Measurements from ENCODE around the gene GPRIN2.

GPRIN2 gene

GRCh38 chr10:46549171-46550075 lies 7.0 kb downstream of the GPRIN2 start:
- no peak for DNase-seq (ENCODE audit: low read depth)
- no peak overlapping the region for H3K4me3 ChIP-seq (replicated peaks; ENCODE audit: low read depth, low read length)
- TF ChIP-seq, protein P1, sequence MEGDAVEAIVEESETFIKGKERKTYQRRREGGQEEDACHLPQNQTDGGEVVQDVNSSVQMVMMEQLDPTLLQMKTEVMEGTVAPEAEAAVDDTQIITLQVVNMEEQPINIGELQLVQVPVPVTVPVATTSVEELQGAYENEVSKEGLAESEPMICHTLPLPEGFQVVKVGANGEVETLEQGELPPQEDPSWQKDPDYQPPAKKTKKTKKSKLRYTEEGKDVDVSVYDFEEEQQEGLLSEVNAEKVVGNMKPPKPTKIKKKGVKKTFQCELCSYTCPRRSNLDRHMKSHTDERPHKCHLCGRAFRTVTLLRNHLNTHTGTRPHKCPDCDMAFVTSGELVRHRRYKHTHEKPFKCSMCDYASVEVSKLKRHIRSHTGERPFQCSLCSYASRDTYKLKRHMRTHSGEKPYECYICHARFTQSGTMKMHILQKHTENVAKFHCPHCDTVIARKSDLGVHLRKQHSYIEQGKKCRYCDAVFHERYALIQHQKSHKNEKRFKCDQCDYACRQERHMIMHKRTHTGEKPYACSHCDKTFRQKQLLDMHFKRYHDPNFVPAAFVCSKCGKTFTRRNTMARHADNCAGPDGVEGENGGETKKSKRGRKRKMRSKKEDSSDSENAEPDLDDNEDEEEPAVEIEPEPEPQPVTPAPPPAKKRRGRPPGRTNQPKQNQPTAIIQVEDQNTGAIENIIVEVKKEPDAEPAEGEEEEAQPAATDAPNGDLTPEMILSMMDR (IDR thresholded peaks at IDR 0.05; ENCODE audit: low read length, missing control alignments) = no peak

DNA sequence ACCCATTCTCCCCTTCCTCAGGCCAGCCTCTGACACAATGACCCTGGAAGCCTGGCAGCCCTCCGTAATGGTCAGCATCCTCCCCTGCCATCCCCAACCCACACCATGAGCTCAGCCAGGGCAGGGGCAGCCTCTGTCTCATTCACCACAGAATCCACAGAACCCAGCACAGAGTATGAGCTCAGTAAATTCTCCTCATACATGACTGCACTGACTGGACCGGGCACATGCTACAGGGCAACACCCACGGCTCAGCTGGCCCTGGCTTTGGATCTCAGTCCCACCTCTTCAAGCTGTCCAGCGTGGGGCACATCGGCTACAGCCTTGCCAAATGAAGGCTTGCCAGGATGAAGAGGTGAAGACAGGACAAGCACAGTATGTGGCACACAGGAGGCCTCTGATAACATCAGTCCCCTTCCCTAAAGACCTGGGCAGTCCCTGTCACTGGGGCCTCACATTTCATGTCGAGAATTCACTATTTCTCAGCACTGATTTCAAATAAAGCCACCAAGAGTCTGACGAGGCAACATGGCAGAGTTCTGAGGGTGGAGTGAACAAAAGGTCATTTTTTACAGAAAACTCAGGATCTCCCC lies 7.9 kb downstream of the GPRIN2 start:
- H3K4me3 ChIP-seq (replicated peaks; ENCODE audit: low read depth, low read length) = no peak overlapping the region
- no peak for DNase-seq (ENCODE audit: low read depth)
- TF ChIP-seq, protein P1 (IDR thresholded peaks at IDR 0.05; ENCODE audit: low read length, missing control alignments) = no peak

GRCh38 chr10:46547541-46548497 lies 8.6 kb downstream of the GPRIN2 start:
- no peak for DNase-seq (ENCODE audit: low read depth)
- no peak overlapping the region for H3K4me3 ChIP-seq (replicated peaks; ENCODE audit: low read depth, low read length)
- TF ChIP-seq, protein P1 (IDR thresholded peaks at IDR 0.05; ENCODE audit: low read length, missing control alignments) = no peak

GRCh38 chr10:46546591-46547540 lies 9.6 kb downstream of the GPRIN2 start:
- DNase-seq (ENCODE audit: low read depth) = no peak
- TF ChIP-seq, protein P1 (IDR thresholded peaks at IDR 0.05; ENCODE audit: low read length, missing control alignments) = no peak

DNA sequence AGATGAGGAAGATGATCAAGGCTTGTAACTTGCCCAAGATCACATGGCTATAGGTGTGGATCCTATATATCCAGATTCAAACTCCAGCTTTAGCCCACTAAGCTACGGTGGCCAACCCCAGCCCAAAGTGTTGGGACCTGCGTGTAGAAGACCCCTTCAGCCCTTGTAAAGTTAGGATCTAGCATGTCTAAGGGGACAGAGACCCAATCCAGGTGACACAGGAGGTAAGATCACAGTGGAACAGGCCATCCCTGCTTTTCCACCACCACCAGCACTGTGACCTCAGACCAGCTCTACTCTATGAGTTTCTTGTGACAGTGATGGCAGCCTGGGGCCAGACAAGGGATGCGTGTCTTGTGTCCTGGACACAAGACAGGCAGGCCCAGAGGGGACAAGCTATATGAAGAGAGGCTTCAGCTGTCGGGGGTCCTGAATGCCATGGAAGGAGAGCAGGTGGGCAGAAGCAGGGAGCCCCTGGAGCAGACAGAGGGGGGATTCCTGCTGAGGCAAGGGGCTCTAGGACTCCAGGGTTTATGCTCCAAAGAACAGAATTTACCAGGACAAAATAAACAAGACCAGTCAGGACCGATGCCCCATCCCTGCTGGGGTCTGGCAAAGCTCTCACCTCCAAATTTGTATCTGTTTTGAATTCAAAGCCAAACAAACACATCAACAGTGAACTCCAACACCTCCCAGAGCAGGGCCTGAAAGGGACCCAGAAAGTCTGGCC lies 10.4 kb downstream of the GPRIN2 start:
- TF ChIP-seq, protein P1 (IDR thresholded peaks at IDR 0.05; ENCODE audit: low read length, missing control alignments) = no peak
- H3K4me3 ChIP-seq (replicated peaks; ENCODE audit: low read depth, low read length) = no peak overlapping the region
- no peak for DNase-seq (ENCODE audit: low read depth)

More at GRCh38 chr10:46546591-46547540, 9.6 kb downstream of the GPRIN2 start:
- no peak overlapping the region for H3K4me3 ChIP-seq (replicated peaks; ENCODE audit: low read depth, low read length)
